Measurements from ENCODE around the gene KIRREL1.
"Not testable (repeated sequence)": the region's sequence is repeated elsewhere in the genome, so short reads cannot be mapped to it uniquely, and the experiment has no call there.

Gene KIRREL1

GRCh38 chr1:158112994-158113758 is 119.7 kb downstream of the KIRREL1 start:
- peak in 1 of 4 experiments; percentile 18 for DNase-seq

- DNase-seq = no peak
These were observed 120.3 kb downstream of the KIRREL1 start for GRCh38 chr1:158113759-158114127.

GRCh38 chr1:158115126-158115525 is 121.7 kb downstream of the KIRREL1 start:
- no peak for DNase-seq

GRCh38 chr1:158116311-158117167 is 123.1 kb downstream of the KIRREL1 start:
- DNase-seq = no peak

GRCh38 chr1:158117854-158118704 is 124.6 kb downstream of the KIRREL1 start:
- no peak for DNase-seq

GRCh38 chr1:158118713-158119402 is 125.4 kb downstream of the KIRREL1 start:
- DNase-seq = no peak

GRCh38 chr1:158119976-158120653 is 126.7 kb downstream of the KIRREL1 start:
- DNase-seq = no peak

GRCh38 chr1:158121604-158122254 is 128.3 kb downstream of the KIRREL1 start:
- DNase-seq = no peak

GRCh38 chr1:158122833-158123388 is 129.5 kb downstream of the KIRREL1 start:
- no peak for DNase-seq

GRCh38 chr1:158124034-158124433 is 130.6 kb downstream of the KIRREL1 start:
- DNase-seq = no peak

- DNase-seq = peak; percentile 20 to 41 (median 32)
These were observed 131.6 kb downstream of the KIRREL1 start for GRCh38 chr1:158124999-158125398.

- no peak for DNase-seq
These were observed 133.0 kb downstream of the KIRREL1 start for GRCh38 chr1:158126425-158126824.

GRCh38 chr1:158128531-158128930 is 135.1 kb downstream of the KIRREL1 start:
- DNase-seq = not testable (repeated sequence)

- DNase-seq = no peak
These were observed 137.8 kb downstream of the KIRREL1 start for GRCh38 chr1:158131217-158131616.

- no peak for DNase-seq
These were observed 147.3 kb downstream of the KIRREL1 start for GRCh38 chr1:158140764-158141192.

- no peak for DNase-seq
These were observed 151.8 kb downstream of the KIRREL1 start for GRCh38 chr1:158145173-158145719.

- DNase-seq = no peak
These were observed 152.7 kb downstream of the KIRREL1 start for GRCh38 chr1:158146165-158146564.

GRCh38 chr1:158146739-158147138 is 153.3 kb downstream of the KIRREL1 start:
- no peak for DNase-seq

- no peak for DNase-seq
These were observed 154.0 kb downstream of the KIRREL1 start for GRCh38 chr1:158147401-158147800.

GRCh38 chr1:158147869-158148268 is 154.4 kb downstream of the KIRREL1 start:
- no peak for DNase-seq

- DNase-seq = no peak
These were observed 155.0 kb downstream of the KIRREL1 start for GRCh38 chr1:158148468-158148867.
